ENCODE measurements around the gene PAH. TPM values are rescaled to one million over a fixed set of nuclear protein-coding genes. Genes with fewer than 3 reads are reported as not detected.

Gene PAH
- total RNA-seq, 1 experiment from 2014 or later, result not detected

DNA sequence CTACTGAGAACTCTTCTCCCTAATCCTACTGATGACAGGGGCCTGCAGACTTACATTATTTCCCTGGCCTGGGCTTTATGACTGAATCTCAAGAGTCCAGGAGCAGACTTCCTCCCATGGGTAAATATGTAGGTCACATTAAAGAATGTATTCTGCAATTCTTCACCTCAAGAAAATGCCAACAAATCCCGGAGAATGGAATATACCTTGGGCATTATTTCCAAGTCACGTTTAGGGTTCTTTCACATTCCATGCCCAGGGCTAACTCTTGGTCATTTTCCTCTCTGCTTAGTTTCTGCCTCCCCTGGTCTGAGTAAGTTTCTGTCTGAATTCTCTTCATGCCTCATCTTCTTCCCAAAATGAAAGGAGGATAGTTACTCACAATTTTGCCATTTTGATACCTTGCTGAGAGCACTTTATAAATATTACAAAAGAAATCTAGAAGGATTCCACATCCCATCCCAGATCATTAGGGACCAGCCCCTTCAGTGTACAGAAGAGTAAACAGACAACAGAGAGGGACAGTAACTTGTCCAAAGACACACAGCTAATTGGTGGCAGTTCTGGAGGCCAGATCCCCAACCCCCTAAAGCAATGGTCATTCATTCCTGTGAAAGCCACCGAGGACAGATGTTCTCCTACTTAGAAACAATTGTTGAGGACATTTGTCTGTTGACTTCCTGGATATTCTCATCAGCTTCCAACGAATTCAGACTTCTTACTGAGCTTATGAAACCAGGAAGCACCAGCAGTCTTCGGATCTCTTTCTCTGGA, 605 bp downstream of the PAH start:
- ChIA-PET CTCF (no interaction called here), POLR2A (ENCODE audit: low non-redundant PET) (no interaction called here)
- Histone ChIP-seq H3K36me3 (ENCODE audit: insufficient read depth, low read length, poor library complexity, severe bottlenecking) (no peaks in the 10 kb centered on the region), H3K27ac (ENCODE audit: low read depth, low read length, poor library complexity, severe bottlenecking) (no peak overlapping the region), H3K4me1 (ENCODE audit: insufficient read depth, low read length, poor library complexity, severe bottlenecking) (no peaks in the 10 kb centered on the region), H3K9me3 (ENCODE audit: low read depth, low read length, poor library complexity, severe bottlenecking) (no peaks in the 10 kb centered on the region), H3K4me3 (ENCODE audit: low read depth, low read length, poor library complexity, severe bottlenecking) (no peak overlapping the region), H3K27me3 (replicated peaks; ENCODE audit: insufficient read depth, low read depth, low read length, poor library complexity) (peaks cover 11% of the 10 kb centered on the region)
- no TSS peak for BruUV-seq (replicated peaks)
- DNase-seq (ENCODE audit: low spot score), result no peak
- intact Hi-C loops (cut with micrococcal nuclease; ENCODE audit: unreplicated experiment), result no loop called here
- TF ChIP-seq, protein P1, sequence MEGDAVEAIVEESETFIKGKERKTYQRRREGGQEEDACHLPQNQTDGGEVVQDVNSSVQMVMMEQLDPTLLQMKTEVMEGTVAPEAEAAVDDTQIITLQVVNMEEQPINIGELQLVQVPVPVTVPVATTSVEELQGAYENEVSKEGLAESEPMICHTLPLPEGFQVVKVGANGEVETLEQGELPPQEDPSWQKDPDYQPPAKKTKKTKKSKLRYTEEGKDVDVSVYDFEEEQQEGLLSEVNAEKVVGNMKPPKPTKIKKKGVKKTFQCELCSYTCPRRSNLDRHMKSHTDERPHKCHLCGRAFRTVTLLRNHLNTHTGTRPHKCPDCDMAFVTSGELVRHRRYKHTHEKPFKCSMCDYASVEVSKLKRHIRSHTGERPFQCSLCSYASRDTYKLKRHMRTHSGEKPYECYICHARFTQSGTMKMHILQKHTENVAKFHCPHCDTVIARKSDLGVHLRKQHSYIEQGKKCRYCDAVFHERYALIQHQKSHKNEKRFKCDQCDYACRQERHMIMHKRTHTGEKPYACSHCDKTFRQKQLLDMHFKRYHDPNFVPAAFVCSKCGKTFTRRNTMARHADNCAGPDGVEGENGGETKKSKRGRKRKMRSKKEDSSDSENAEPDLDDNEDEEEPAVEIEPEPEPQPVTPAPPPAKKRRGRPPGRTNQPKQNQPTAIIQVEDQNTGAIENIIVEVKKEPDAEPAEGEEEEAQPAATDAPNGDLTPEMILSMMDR (conservative IDR thresholded peaks at IDR 0.05; ENCODE audit: low read depth, low read length), result no peak
- TF ChIP-seq EZH2 (IDR thresholded peaks at IDR 0.05; ENCODE audit: borderline replicate concordance, low read depth, low read length, poor library complexity, severe bottlenecking), result no peak

DNA sequence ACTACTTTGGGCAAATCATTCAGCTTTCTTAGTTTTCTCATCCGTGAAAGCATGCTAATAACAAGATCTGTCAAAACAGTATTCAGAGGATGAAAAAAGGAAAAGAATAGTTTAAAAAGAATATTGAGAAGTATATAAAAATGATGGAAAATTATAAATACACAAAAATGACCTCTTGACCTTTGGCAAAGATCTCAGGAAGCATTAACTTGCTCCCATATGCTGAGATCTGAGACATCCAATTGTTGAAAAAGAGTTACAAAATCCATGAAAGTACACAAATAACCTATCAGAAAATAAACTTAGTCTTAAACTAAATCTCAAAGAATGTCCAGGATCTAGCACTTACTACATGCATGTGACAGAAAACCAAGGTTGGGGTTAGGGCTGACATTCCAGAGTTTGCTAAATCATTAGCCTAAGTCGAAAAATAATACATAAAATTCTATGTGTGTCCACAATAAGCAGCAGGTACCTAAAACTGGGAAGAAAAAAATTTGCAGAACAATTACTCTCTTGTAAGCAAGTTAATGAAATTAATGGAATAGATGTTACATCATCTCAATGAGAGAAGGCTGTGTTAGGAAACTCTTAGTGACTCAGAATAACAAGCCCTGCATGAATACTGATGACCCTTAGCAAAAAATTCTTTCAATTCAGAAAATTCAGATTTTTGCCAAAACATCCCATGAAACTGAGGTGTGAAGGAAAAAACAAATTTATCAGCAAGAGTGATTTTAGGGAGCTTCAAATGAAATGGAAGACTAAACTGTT, 3.4 kb downstream of the PAH start:
- ChIA-PET POLR2A (ENCODE audit: low non-redundant PET) (no interaction called here), CTCF (no interaction called here)
- Histone ChIP-seq H3K36me3 (ENCODE audit: insufficient read depth, low read length, poor library complexity, severe bottlenecking) (no peaks in the 10 kb centered on the region), H3K9me3 (ENCODE audit: low read depth, low read length, poor library complexity, severe bottlenecking) (no peaks in the 10 kb centered on the region), H3K4me1 (ENCODE audit: insufficient read depth, low read length, poor library complexity, severe bottlenecking) (no peaks in the 10 kb centered on the region), H3K27ac (ENCODE audit: low read depth, low read length, poor library complexity, severe bottlenecking) (no peak overlapping the region), H3K27me3 (replicated peaks; ENCODE audit: insufficient read depth, low read depth, low read length, poor library complexity) (peaks cover 11% of the 10 kb centered on the region), H3K4me3 (ENCODE audit: low read depth, low read length, poor library complexity, severe bottlenecking) (no peak overlapping the region)
- BruUV-seq (replicated peaks), result no TSS peak
- no peak for DNase-seq (ENCODE audit: low spot score)
- TF ChIP-seq, protein P1 (conservative IDR thresholded peaks at IDR 0.05; ENCODE audit: low read depth, low read length), result no peak
- TF ChIP-seq EZH2 (IDR thresholded peaks at IDR 0.05; ENCODE audit: borderline replicate concordance, low read depth, low read length, poor library complexity, severe bottlenecking), result no peak
- intact Hi-C loops (cut with micrococcal nuclease; ENCODE audit: unreplicated experiment), result no loop called here

DNA sequence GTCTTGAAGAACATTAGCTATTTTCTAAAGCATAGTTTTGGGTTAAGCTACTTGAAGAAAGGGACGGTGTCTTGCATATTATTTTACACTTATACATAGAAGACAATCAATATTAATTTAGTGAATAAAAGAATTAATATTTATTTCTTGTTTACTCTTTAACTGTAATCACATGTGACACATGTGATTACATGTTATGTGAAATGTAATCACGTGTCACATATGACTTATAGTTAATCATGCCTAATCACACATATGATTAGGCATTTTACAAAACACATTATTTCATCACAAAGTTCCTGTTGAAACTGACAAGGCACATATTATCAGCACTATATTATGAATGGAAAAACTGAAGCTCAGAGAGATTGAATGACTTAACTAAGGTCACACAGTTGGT, 4.8 kb downstream of the PAH start:
- no TSS peak for BruUV-seq (replicated peaks)
- H3K36me3 ChIP-seq (ENCODE audit: insufficient read depth, low read length, poor library complexity, severe bottlenecking), result no peaks in the 10 kb centered on the region

More for the DNA sequence above, 4.8 kb downstream of the PAH start:
- ChIA-PET POLR2A (ENCODE audit: low non-redundant PET) (no interaction called here), CTCF (no interaction called here)
- no peak overlapping the region for H3K27ac ChIP-seq (ENCODE audit: low read depth, low read length, poor library complexity, severe bottlenecking)
- intact Hi-C loops (cut with micrococcal nuclease; ENCODE audit: unreplicated experiment), result no loop called here
- no peaks in the 10 kb centered on the region for H3K9me3 ChIP-seq (ENCODE audit: low read depth, low read length, poor library complexity, severe bottlenecking)
- no peak overlapping the region for H3K4me3 ChIP-seq (ENCODE audit: low read depth, low read length, poor library complexity, severe bottlenecking)
- peaks cover 5% of the 10 kb centered on the region for H3K27me3 ChIP-seq (replicated peaks; ENCODE audit: insufficient read depth, low read depth, low read length, poor library complexity)
- no peaks in the 10 kb centered on the region for H3K4me1 ChIP-seq (ENCODE audit: insufficient read depth, low read length, poor library complexity, severe bottlenecking)
- no peak for TF ChIP-seq EZH2 (IDR thresholded peaks at IDR 0.05; ENCODE audit: borderline replicate concordance, low read depth, low read length, poor library complexity, severe bottlenecking)
- TF ChIP-seq, protein P1 (conservative IDR thresholded peaks at IDR 0.05; ENCODE audit: low read depth, low read length), result no peak
- DNase-seq (ENCODE audit: low spot score), result no peak
